Type B pancreatic cell (in vitro differentiated cells): ENCODE data around the gene TTC28. TPM values are rescaled to one million over a fixed set of nuclear protein-coding genes. Genes with fewer than 3 reads are reported as not detected.

Source experiments
- DNase-seq: peaks from one replicate; pipeline ENCODE4 v3.0.0; 2021; ENCODE audit warnings: mixed read lengths; ENCODE audit not compliant: unreplicated experiment; ENCODE audit errors: extremely low spot score
- H3K27ac Mint-ChIP-seq: 2 replicates; pipeline ENCODE4 v1.8.0; 2021; ENCODE audit warnings: mild to moderate bottlenecking, mixed read lengths
- H3K27me3 Mint-ChIP-seq: 2 replicates; pipeline ENCODE4 v1.8.0; 2021; ENCODE audit warnings: mixed read lengths
- H3K36me3 Mint-ChIP-seq: 2 replicates; pipeline ENCODE4 v1.8.0; 2021; ENCODE audit warnings: mixed read lengths
- H3K4me1 Mint-ChIP-seq: one replicate; pipeline ENCODE4 v1.8.0; 2021; ENCODE audit warnings: mixed read lengths; ENCODE audit not compliant: unreplicated experiment
- H3K4me3 Mint-ChIP-seq: 2 replicates; pipeline ENCODE4 v1.8.0; 2021; ENCODE audit warnings: mild to moderate bottlenecking, mixed read lengths
- H3K9me3 Mint-ChIP-seq: 2 replicates; pipeline ENCODE4 v1.8.0; 2021; ENCODE audit warnings: mixed read lengths
- microRNA-seq: library from miRNA; unstranded; fragments of <30 nt; microRNA quantifications from one replicate; pipeline ENCODE4, GENCODE V29; 2020
- total RNA-seq: library from RNA; stranded (reverse); gene quantifications from 2 replicates; pipeline ENCODE4 v1.2.1, GENCODE V29; 2021; ENCODE audit warnings: low replicate concordance
- TF ChIP-seq, protein P1 (sequence below): fragments of 200-600 bp; sonication (generic); conservative IDR thresholded peaks from 2 replicates; pipeline ENCODE4 v1.5.0; 2021; ENCODE audit warnings: antibody characterized with exemption, mild to moderate bottlenecking

TTC28 gene
- total RNA-seq, 1 donor from 2014 or later = 59.2 TPM

DNA sequence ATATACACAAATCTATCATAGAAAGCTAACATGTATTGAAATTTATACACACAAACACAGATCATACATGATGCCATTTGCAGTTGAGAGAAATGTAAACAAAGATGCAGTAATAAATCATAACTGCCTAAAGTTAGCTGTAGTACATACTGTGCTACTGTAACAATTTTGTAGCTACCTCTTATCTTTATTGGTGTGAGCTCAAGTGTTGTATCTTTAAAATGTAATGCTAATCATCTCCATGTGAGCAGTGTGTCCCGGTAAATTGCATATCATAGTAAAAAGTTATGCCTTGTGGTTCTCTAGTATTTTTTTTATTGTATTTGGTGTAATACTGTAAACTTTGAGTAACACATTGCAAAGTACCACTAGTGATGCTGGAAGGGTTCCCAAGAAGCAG, 743.7 kb downstream of the TTC28 start:
- H3K27me3 Mint-ChIP-seq = no peaks in the 10 kb centered on the region

DNA sequence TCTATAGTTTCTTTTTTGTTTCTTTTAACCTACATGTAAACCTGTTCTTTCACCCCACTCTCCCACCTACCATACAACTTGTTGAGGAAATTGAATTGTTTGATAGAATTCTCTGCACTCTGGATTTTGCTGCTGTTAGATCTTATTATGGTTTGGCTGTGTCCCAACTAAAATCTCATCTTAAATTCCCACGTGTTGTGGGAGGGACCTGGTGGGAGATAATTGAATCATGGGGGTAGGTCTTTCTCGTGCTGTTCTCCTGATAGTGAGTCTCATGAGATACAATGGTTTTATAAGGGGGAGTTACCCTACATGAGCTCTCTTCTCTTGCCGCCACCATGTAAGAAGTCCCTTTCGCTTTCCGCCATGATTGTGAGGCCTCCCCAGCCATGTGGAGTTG, 745.6 kb downstream of the TTC28 start:
- Mint-ChIP-seq H3K27me3 (no peaks in the 10 kb centered on the region), H3K27ac (no peak overlapping the region), H3K9me3 (no peaks in the 10 kb centered on the region), H3K4me1 (peaks cover 4% of the 10 kb centered on the region), H3K4me3 (no peak overlapping the region), H3K36me3 (peaks cover 4% of the 10 kb centered on the region)
- no peak for DNase-seq
- TF ChIP-seq, protein P1, sequence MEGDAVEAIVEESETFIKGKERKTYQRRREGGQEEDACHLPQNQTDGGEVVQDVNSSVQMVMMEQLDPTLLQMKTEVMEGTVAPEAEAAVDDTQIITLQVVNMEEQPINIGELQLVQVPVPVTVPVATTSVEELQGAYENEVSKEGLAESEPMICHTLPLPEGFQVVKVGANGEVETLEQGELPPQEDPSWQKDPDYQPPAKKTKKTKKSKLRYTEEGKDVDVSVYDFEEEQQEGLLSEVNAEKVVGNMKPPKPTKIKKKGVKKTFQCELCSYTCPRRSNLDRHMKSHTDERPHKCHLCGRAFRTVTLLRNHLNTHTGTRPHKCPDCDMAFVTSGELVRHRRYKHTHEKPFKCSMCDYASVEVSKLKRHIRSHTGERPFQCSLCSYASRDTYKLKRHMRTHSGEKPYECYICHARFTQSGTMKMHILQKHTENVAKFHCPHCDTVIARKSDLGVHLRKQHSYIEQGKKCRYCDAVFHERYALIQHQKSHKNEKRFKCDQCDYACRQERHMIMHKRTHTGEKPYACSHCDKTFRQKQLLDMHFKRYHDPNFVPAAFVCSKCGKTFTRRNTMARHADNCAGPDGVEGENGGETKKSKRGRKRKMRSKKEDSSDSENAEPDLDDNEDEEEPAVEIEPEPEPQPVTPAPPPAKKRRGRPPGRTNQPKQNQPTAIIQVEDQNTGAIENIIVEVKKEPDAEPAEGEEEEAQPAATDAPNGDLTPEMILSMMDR = no peak

More for the DNA sequence above, 743.7 kb downstream of the TTC28 start:
- Mint-ChIP-seq H3K4me3 (no peak overlapping the region), H3K27ac (no peak overlapping the region), H3K9me3 (no peaks in the 10 kb centered on the region), H3K4me1 (no peaks in the 10 kb centered on the region), H3K36me3 (peaks cover 4% of the 10 kb centered on the region)
- DNase-seq = no peak
- TF ChIP-seq, protein P1 = no peak

DNA sequence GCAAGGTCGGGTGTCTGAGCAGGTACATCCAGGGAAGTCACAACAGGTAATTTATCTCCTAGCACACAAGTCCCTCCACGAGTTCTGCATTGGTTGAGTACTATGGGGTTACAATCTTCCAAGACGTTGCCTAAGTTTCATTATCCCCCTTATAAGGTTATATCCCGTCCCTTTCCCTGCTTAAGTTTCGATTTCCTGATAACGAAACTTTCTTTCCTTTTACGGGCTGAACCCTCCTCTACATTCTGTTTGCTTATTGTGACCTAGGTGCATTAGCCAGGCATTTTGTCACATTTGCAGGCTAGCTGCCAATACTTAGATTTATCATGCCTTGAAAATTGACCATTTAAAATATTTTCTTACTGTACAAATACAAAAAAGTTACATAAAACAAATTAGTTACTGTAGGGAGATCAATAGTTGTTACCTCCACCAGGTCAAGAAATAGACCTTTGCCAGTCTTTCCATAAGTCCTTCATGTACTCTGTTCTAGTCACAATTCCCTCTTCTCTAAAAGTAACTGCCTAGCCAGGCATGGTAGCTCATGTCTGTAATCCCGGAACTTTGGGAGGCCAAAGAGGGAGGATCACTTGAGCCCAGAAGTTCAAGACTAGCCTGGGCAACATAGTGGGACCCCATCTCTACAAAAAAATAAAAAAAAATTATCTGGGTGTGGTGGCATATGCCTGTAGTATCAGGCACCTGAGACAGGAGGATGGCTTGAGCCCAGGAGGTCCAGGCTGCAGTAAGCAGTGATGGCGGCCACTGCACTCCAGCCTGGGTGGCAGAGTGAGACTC, 746.3 kb downstream of the TTC28 start:
- H3K27ac Mint-ChIP-seq = no peak overlapping the region
- no peaks in the 10 kb centered on the region for H3K27me3 Mint-ChIP-seq
- DNase-seq = no peak
- TF ChIP-seq, protein P1 = no peak
- H3K36me3 Mint-ChIP-seq = peaks cover 2% of the 10 kb centered on the region
- no peaks in the 10 kb centered on the region for H3K9me3 Mint-ChIP-seq
- H3K4me3 Mint-ChIP-seq = no peak overlapping the region
- H3K4me1 Mint-ChIP-seq = peaks cover 4% of the 10 kb centered on the region

DNA sequence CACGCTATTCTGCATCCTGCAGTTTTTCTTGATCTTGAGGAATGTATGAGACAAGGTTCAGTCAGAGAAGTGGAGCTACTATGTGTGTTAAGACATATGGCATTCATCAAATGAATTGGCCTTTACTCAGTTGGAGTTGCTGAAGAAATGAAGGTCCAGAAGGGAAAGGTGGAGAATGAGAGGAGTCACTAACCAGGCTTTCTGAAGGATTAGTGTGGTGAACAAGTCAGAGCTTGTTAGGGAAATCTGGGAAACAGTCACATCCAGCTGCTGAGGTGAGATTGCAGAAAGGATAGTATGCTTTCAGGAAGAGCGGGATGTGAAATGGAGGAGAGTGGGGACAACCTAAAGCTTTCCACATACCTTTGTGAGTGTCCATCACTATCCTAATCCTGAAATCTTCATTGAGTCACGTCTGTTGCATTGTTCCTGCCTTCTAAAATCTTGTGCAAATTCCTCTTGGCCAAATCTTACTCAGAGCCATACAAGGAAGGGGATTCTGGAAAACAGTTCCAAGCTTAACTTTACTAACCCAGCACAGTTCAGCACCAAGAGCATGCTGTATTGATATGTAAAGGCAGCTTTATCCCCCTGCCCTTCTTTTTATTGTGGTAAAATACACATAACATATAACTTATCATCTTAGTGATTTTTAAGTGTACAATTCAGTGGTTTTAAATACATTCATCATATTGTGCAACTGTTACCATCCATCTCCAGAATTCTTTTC, 749.1 kb downstream of the TTC28 start:
- Mint-ChIP-seq H3K27ac (no peak overlapping the region), H3K27me3 (no peaks in the 10 kb centered on the region), H3K36me3 (peaks cover 5% of the 10 kb centered on the region), H3K9me3 (no peaks in the 10 kb centered on the region), H3K4me3 (no peak overlapping the region), H3K4me1 (peaks cover 4% of the 10 kb centered on the region)
- DNase-seq = no peak
- TF ChIP-seq, protein P1 = no peak

Small RNA genes lying within 50 kb of the gene (microRNA-seq; reads per million reads assigned to microRNA genes)
- gene MIR5739 = not detected

Other genes with a start within 250 kb of the TTC28 start
- 18.8 and 34.1 TPM in 2 replicates for gene CHEK2, start 62.0 kb upstream of the TTC28 start, total RNA-seq
- gene HSCB, start 62.2 kb upstream of the TTC28 start, total RNA-seq = 11.4 and 13.5 TPM in 2 replicates
- gene CCDC117, start 92.9 kb upstream of the TTC28 start, total RNA-seq = 29.0 and 40.8 TPM in 2 replicates
- gene XBP1, start 120.7 kb upstream of the TTC28 start, total RNA-seq = 127 and 170 TPM in 2 replicates
- 17.9 and 23.1 TPM in 2 replicates for gene ZNRF3, start 203.7 kb upstream of the TTC28 start, total RNA-seq